Lung (tissue), 11 donors: ENCODE data around the gene LIPI. TPM values are rescaled to one million over a fixed set of nuclear protein-coding genes. Genes with fewer than 3 reads are reported as not detected.
"Not testable (repeated sequence)": the region's sequence is repeated elsewhere in the genome, so short reads cannot be mapped to it uniquely, and the experiment has no call there.

Experiments used
- ATAC-seq: fragments of 200-7000 bp; cut with Tn5 transposase; one replicate; pipeline ENCODE4 v1.9.1; 2020; ENCODE audit warnings: moderate number of reproducible peaks; ENCODE audit not compliant: insufficient read depth, low FRiP score
- DNase-seq, 3 donors: peaks; one replicate each; pipeline ENCODE4 v3.0.0-alpha.2; 2013 to 2017
- H3K27ac ChIP-seq, 2 donors: one replicate each; pipeline ENCODE4 v1.5.1; 2013; ENCODE audit warnings: mild to moderate bottlenecking in 2 of 2, moderate library complexity in 2 of 2, control low read depth in 1 of 2, inconsistent platforms in 1 of 2, low read depth in 1 of 2, low read length in 1 of 2
- H3K27me3 ChIP-seq, 3 donors: one replicate each; pipeline ENCODE4 v1.5.1; 2013; ENCODE audit warnings: low read length in 2 of 3; ENCODE audit not compliant: control insufficient read depth in 3 of 3, insufficient read depth in 3 of 3
- H3K36me3 ChIP-seq, 4 donors: one replicate each; pipeline ENCODE4 v1.5.1; 2013; ENCODE audit warnings: low read length in 4 of 4, mild to moderate bottlenecking in 1 of 4, moderate library complexity in 1 of 4; ENCODE audit not compliant: control insufficient read depth in 4 of 4, insufficient read depth in 4 of 4
- H3K4me1 ChIP-seq, 5 donors: one replicate each; pipeline ENCODE4 v1.5.1; 2013; ENCODE audit warnings: low read length in 5 of 5, mild to moderate bottlenecking in 2 of 5, moderate library complexity in 1 of 5; ENCODE audit not compliant: control insufficient read depth in 5 of 5, insufficient read depth in 5 of 5
- H3K4me3 ChIP-seq: one replicate; pipeline ENCODE4 v1.5.1; 2013; ENCODE audit warnings: mild to moderate bottlenecking, control low read depth, moderate library complexity
- H3K9ac ChIP-seq, 2 donors: one replicate each; pipeline ENCODE4 v1.5.1; 2013; ENCODE audit warnings: low read length in 2 of 2, control low read depth in 1 of 2; ENCODE audit not compliant: insufficient read depth in 1 of 2
- H3K9me3 ChIP-seq, 4 donors: one replicate each; pipeline ENCODE4 v1.5.1; 2013; ENCODE audit warnings: low read length in 3 of 4, mild to moderate bottlenecking in 1 of 4, moderate library complexity in 1 of 4; ENCODE audit not compliant: control insufficient read depth in 4 of 4, insufficient read depth in 3 of 4
- WGBS, 2 donors: extraction: QIAGEN DNeasy Blood & Tissue Kit; methylation state at CpG; one replicate each; pipeline ENCODE4 v1.1.7; 2013; 5-methylcytosine and 5-hydroxymethylcytosine counted together
- polyA plus RNA-seq, 2 donors: library from polyadenylated mRNA; stranded (reverse); fragments of 200-250 nt; gene quantifications; one replicate each; pipeline ENCODE4 v1.2.1, GENCODE V29; 2013
- small RNA-seq: library from RNA; depleted of rRNA; stranded (forward); fragments of <200 nt; gene quantifications from one replicate; pipeline ENCODE3, GENCODE V24; 2014; ENCODE audit warnings: low replicate concordance
- total RNA-seq, 2 donors: library from RNA; depleted of rRNA in 1 of 2; stranded (reverse); fragments of >200 nt in 1 of 2; gene quantifications; one replicate each; pipeline ENCODE4 v1.2.1, GENCODE V29; 2014 to 2021
- donor health status: Bipolar disorder and iron deficiency.
- donor health status: healthy.
- donor health status: DM: yes; HTN: yes; CAD: no.

Gene LIPI
- total and polyA plus RNA-seq, 4 donors: not detected

GRCh38 chr21:14058995-14059627 is 151.6 kb downstream of the LIPI start:
- H3K9me3 ChIP-seq, H3K36me3 ChIP-seq, H3K4me3 ChIP-seq, H3K27me3 ChIP-seq, H3K4me1 ChIP-seq, ATAC-seq, DNase-seq, H3K9ac ChIP-seq, H3K27ac ChIP-seq: not testable (repeated sequence)
- 97 to 98% methylated on average over 12 of the region's 12 CpGs for WGBS, 2 donors

Small RNAs within 50 kb of the gene (small RNA-seq; reads per million reads assigned to genes)
- not detected for gene RF01518
- gene RNA5SP488: not detected

Other genes with a start within 250 kb of the LIPI start
- gene RBM11, start 5.2 kb upstream of the LIPI start, total RNA-seq: 1 to 10 TPM; 2.8 to 6.1 TPM
- gene RBM11, start 5.2 kb upstream of the LIPI start, polyA plus RNA-seq: 1 to 10 TPM; 2.0 to 5.4 TPM
- gene HSPA13, start 172.2 kb upstream of the LIPI start, total RNA-seq: 10 to 100 TPM; 26.8 to 33.9 TPM
- 10 to 100 TPM in 1 of 2 donors, 1 to 10 TPM in 1; 5.1 to 16.2 TPM for gene HSPA13, start 172.2 kb upstream of the LIPI start, polyA plus RNA-seq